Prostate gland (tissue), 2 donors: Measurements from ENCODE around the gene PITPNB.

ENCODE experiments used
- POLR2AphosphoS5 ChIP-seq: sonication (generic); formaldehyde crosslinking; IDR thresholded peaks from one replicate; pipeline ENCODE4 v1.6.1; 2017; ENCODE audit warnings: antibody characterized with exemption
- TF ChIP-seq, protein P1 (sequence below), 4 experiments: fragments of 200-600 bp in 2 of 4; fragments of 450-650 bp in 2 of 4; sonication (generic) in 2 of 4; IDR thresholded peaks; 1 replicate in 3 of 4; 2 replicates in 1 of 4; pipeline ENCODE4 v1.5.1; 2016 to 2019; ENCODE audit warnings: antibody characterized with exemption in 4 of 4, mild to moderate bottlenecking in 2 of 4, moderate library complexity in 2 of 4

- TF ChIP-seq, protein P1, sequence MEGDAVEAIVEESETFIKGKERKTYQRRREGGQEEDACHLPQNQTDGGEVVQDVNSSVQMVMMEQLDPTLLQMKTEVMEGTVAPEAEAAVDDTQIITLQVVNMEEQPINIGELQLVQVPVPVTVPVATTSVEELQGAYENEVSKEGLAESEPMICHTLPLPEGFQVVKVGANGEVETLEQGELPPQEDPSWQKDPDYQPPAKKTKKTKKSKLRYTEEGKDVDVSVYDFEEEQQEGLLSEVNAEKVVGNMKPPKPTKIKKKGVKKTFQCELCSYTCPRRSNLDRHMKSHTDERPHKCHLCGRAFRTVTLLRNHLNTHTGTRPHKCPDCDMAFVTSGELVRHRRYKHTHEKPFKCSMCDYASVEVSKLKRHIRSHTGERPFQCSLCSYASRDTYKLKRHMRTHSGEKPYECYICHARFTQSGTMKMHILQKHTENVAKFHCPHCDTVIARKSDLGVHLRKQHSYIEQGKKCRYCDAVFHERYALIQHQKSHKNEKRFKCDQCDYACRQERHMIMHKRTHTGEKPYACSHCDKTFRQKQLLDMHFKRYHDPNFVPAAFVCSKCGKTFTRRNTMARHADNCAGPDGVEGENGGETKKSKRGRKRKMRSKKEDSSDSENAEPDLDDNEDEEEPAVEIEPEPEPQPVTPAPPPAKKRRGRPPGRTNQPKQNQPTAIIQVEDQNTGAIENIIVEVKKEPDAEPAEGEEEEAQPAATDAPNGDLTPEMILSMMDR (IDR thresholded peaks at IDR 0.05) = no peak
- no peak for TF ChIP-seq POLR2AphosphoS5
Observed at GRCh38 chr22:27883656-27884350, 35.3 kb downstream of the PITPNB start.
